ENCODE results near the gene ARMC2. TPM values are rescaled to one million over a fixed set of nuclear protein-coding genes. Genes with fewer than 3 reads are reported as not detected.
"Not testable (repeated sequence)": the region's sequence is repeated elsewhere in the genome, so short reads cannot be mapped to it uniquely, and the experiment has no call there.

Gene ARMC2
- total RNA-seq, 1 experiment from 2014 or later, result 3.8 TPM

GRCh38 chr6:108810057-108810643 lies 38.1 kb upstream of the ARMC2 start:
- Histone ChIP-seq H3K9me3 (replicated peaks) (peaks cover 4% of the 10 kb centered on the region), H3K4me1 (no peaks in the 10 kb centered on the region), H3K4me3 (no peak overlapping the region), H3K27ac (no peak overlapping the region), H3K36me3 (no peaks in the 10 kb centered on the region), H3K27me3 (no peaks in the 10 kb centered on the region)
- no peak for DNase-seq

- no peak for DNase-seq
- Histone ChIP-seq H3K36me3 (no peaks in the 10 kb centered on the region), H3K4me1 (no peaks in the 10 kb centered on the region), H3K9me3 (replicated peaks) (peaks cover 4% of the 10 kb centered on the region), H3K27ac (no peak overlapping the region), H3K27me3 (no peaks in the 10 kb centered on the region), H3K4me3 (no peak overlapping the region)
Observed at GRCh38 chr6:108811490-108811889, 36.7 kb upstream of the ARMC2 start.

- H3K4me1 ChIP-seq; H3K27me3 ChIP-seq; H3K9me3 ChIP-seq (replicated peaks); H3K4me3 ChIP-seq; H3K27ac ChIP-seq; H3K36me3 ChIP-seq; DNase-seq: not testable (repeated sequence)
Observed at GRCh38 chr6:108813218-108813617, 35.0 kb upstream of the ARMC2 start.

GRCh38 chr6:108817276-108817675 lies 30.9 kb upstream of the ARMC2 start:
- H3K4me3 ChIP-seq; H3K9me3 ChIP-seq (replicated peaks); H3K27me3 ChIP-seq; DNase-seq; H3K36me3 ChIP-seq; H3K27ac ChIP-seq; H3K4me1 ChIP-seq: not testable (repeated sequence)

GRCh38 chr6:108820006-108820405 lies 28.2 kb upstream of the ARMC2 start:
- no peaks in the 10 kb centered on the region for H3K4me1 ChIP-seq
- DNase-seq, result no peak
- H3K9me3 ChIP-seq (replicated peaks), result peaks cover 4% of the 10 kb centered on the region; the same call in 1 of the 2 replicates

GRCh38 chr6:108822401-108822800 lies 25.8 kb upstream of the ARMC2 start:
- Histone ChIP-seq H3K27me3 (no peaks in the 10 kb centered on the region), H3K36me3 (no peaks in the 10 kb centered on the region), H3K4me1 (no peaks in the 10 kb centered on the region), H3K9me3 (replicated peaks) (peaks cover 3% of the 10 kb centered on the region), H3K27ac (no peak overlapping the region), H3K4me3 (no peak overlapping the region)
- no peak for DNase-seq

More at GRCh38 chr6:108820006-108820405, 28.2 kb upstream of the ARMC2 start:
- Histone ChIP-seq H3K4me3 (no peak overlapping the region), H3K36me3 (no peaks in the 10 kb centered on the region), H3K27ac (no peak overlapping the region), H3K27me3 (no peaks in the 10 kb centered on the region)

- no peak for DNase-seq
- peaks cover 3% of the 10 kb centered on the region; the same call in 1 of the 2 replicates for H3K9me3 ChIP-seq (replicated peaks)
- H3K4me3 ChIP-seq, result no peak overlapping the region
- no peak overlapping the region for H3K27ac ChIP-seq
- no peaks in the 10 kb centered on the region for H3K36me3 ChIP-seq
- H3K27me3 ChIP-seq, result no peaks in the 10 kb centered on the region
- H3K4me1 ChIP-seq, result no peaks in the 10 kb centered on the region
Observed at GRCh38 chr6:108825326-108825725, 22.9 kb upstream of the ARMC2 start.

GRCh38 chr6:108831104-108831503 lies 17.1 kb upstream of the ARMC2 start:
- Histone ChIP-seq H3K9me3 (replicated peaks) (no peaks in the 10 kb centered on the region; the same call in 1 of the 2 replicates), H3K27me3 (no peaks in the 10 kb centered on the region), H3K27ac (no peak overlapping the region), H3K4me3 (no peak overlapping the region), H3K4me1 (no peaks in the 10 kb centered on the region; the same call in 1 of the 2 replicates), H3K36me3 (no peaks in the 10 kb centered on the region)
- peak in 1 of 2 experiments; percentile 39 for DNase-seq

GRCh38 chr6:108832738-108833137 lies 15.5 kb upstream of the ARMC2 start:
- Histone ChIP-seq H3K36me3 (no peaks in the 10 kb centered on the region), H3K4me1 (peaks cover 14% of the 10 kb centered on the region), H3K4me3 (no peak overlapping the region), H3K27ac (no peak overlapping the region), H3K27me3 (no peaks in the 10 kb centered on the region), H3K9me3 (replicated peaks) (no peaks in the 10 kb centered on the region)
- no peak for DNase-seq

GRCh38 chr6:108835218-108835850 lies 12.9 kb upstream of the ARMC2 start:
- Histone ChIP-seq H3K9me3 (replicated peaks) (no peaks in the 10 kb centered on the region), H3K4me1 (peaks cover 14% of the 10 kb centered on the region), H3K27me3 (no peaks in the 10 kb centered on the region), H3K4me3 (no peak overlapping the region), H3K27ac (no peak overlapping the region), H3K36me3 (no peaks in the 10 kb centered on the region)
- peak; percentile 83 to 87 for DNase-seq

GRCh38 chr6:108836061-108836460 lies 12.2 kb upstream of the ARMC2 start:
- no peak for DNase-seq
- Histone ChIP-seq H3K4me1 (peaks cover 20% of the 10 kb centered on the region), H3K4me3 (no peak overlapping the region), H3K27ac (no peak overlapping the region), H3K27me3 (no peaks in the 10 kb centered on the region), H3K9me3 (replicated peaks) (no peaks in the 10 kb centered on the region), H3K36me3 (no peaks in the 10 kb centered on the region)

- no peak overlapping the region for H3K4me3 ChIP-seq
- peaks cover 31% of the 10 kb centered on the region for H3K4me1 ChIP-seq
- no peaks in the 10 kb centered on the region for H3K9me3 ChIP-seq (replicated peaks)
- no peak overlapping the region for H3K27ac ChIP-seq
- H3K27me3 ChIP-seq, result no peaks in the 10 kb centered on the region
- peak in 1 of 2 experiments; percentile 38 for DNase-seq
- H3K36me3 ChIP-seq, result no peaks in the 10 kb centered on the region
Observed at GRCh38 chr6:108837236-108837971, 10.8 kb upstream of the ARMC2 start.

- Histone ChIP-seq H3K36me3 (no peaks in the 10 kb centered on the region), H3K4me3 (no peak overlapping the region), H3K4me1 (peaks cover 31% of the 10 kb centered on the region), H3K27me3 (no peaks in the 10 kb centered on the region), H3K9me3 (replicated peaks) (no peaks in the 10 kb centered on the region), H3K27ac (no peak overlapping the region)
- peak in 1 of 2 experiments; percentile 32 for DNase-seq
Observed at GRCh38 chr6:108838101-108838717, 10.0 kb upstream of the ARMC2 start.

- no peak for DNase-seq
- H3K9me3 ChIP-seq (replicated peaks), result no peaks in the 10 kb centered on the region
- H3K4me1 ChIP-seq, result peaks cover 31% of the 10 kb centered on the region
- no peak overlapping the region for H3K4me3 ChIP-seq
- no peaks in the 10 kb centered on the region for H3K27me3 ChIP-seq
- no peaks in the 10 kb centered on the region for H3K36me3 ChIP-seq
- no peak overlapping the region for H3K27ac ChIP-seq
Observed at GRCh38 chr6:108839083-108839642, 9.1 kb upstream of the ARMC2 start.

- Histone ChIP-seq H3K36me3 (no peaks in the 10 kb centered on the region), H3K9me3 (replicated peaks) (no peaks in the 10 kb centered on the region), H3K4me1 (peaks cover 31% of the 10 kb centered on the region), H3K27me3 (no peaks in the 10 kb centered on the region), H3K27ac (peak overlapping the region; percentile 56), H3K4me3 (no peak overlapping the region; the same call in 1 of the 2 replicates)
- no peak for DNase-seq
Observed at GRCh38 chr6:108840919-108841318, 7.3 kb upstream of the ARMC2 start.
